Lower leg skin (tissue), 4 donors: Measurements from ENCODE around the gene CLASRP. TPM values are rescaled to one million over a fixed set of nuclear protein-coding genes. Genes with fewer than 3 reads are reported as not detected.
A peak's percentile ranks its signal among the peaks of the same experiment; 100 is the strongest.

Source experiments
- DNase-seq, 2 donors: peaks; one replicate each; pipeline ENCODE4 v3.0.0-alpha.2; 2019; ENCODE audit warnings: low spot score in 2 of 2
- H3K4me3 ChIP-seq: fragments of 200-600 bp; sonication (generic); 2 replicates; pipeline ENCODE4 v1.5.1; 2017; ENCODE audit warnings: mild to moderate bottlenecking, low read depth; ENCODE audit not compliant: poor library complexity, severe bottlenecking
- CTCF ChIP-seq, 3 donors: fragments of 450-650 bp; IDR thresholded peaks; one replicate each; pipeline ENCODE4 v1.5.1; 2016; ENCODE audit warnings: antibody characterized with exemption in 3 of 3, mild to moderate bottlenecking in 3 of 3, moderate library complexity in 2 of 3
- POLR2A ChIP-seq, 2 donors: fragments of 450-650 bp; IDR thresholded peaks; one replicate each; pipeline ENCODE4 v1.6.1; 2016 to 2017; ENCODE audit warnings: antibody characterized with exemption in 2 of 2, mild to moderate bottlenecking in 1 of 2, moderate library complexity in 1 of 2
- WGBS, 2 donors: methylation state at CpG; one replicate each; pipeline ENCODE4 v1.1.5; 2018; 5-methylcytosine and 5-hydroxymethylcytosine counted together
- intact Hi-C: fragments of 100-400 bp; cut with DNase I; formaldehyde crosslinking; loops from one replicate; pipeline ENCODE4 v1.15.0; 2023; ENCODE audit warnings: low total_unique reads
- total RNA-seq, 4 donors: library from RNA; depleted of rRNA; stranded (reverse); fragments of >200 nt; gene quantifications; one replicate each; pipeline ENCODE4 v1.1.0, GENCODE V29; 2016

CLASRP gene
- total RNA-seq, 4 donors from 2014 or later: 59.9 to 207 (median 128) TPM

- intact Hi-C loops: no loop called here
- no peak for TF ChIP-seq POLR2A (IDR thresholded peaks at IDR 0.05)
- peak in 1 of 3 donors; percentile 28 for TF ChIP-seq CTCF (IDR thresholded peaks at IDR 0.05)
These were observed 20.6 kb downstream of the CLASRP start for GRCh38 chr19:45059258-45059965.

DNA sequence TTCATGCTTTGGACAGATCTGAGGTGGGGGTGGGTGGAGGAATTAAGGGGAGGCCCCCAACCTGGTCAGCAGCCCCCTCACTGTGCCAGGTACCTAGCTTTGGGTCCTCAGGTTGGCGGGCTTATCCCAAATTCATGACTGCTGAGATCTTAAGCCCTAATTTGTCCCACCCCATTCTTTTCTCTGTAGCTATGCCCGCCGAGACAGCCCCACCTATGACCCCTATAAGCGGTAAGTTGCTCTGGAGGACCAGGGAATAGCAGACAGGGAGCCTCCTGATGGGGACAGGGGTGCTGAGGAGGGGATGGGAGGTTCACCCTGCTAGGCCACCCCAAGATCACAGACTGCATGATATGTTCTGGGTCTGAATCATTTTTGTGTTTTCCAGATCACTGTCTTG is 23.1 kb downstream of the CLASRP start:
- DNase-seq: no peak
- 85 to 93% methylated on average over 4 of the region's 4 CpGs for WGBS, 2 donors
- H3K4me3 ChIP-seq: no peak overlapping the region
- intact Hi-C loops: no loop called here
- no peak for TF ChIP-seq CTCF (IDR thresholded peaks at IDR 0.05)
- no peak for TF ChIP-seq POLR2A (IDR thresholded peaks at IDR 0.05)

More at GRCh38 chr19:45059258-45059965, 20.6 kb downstream of the CLASRP start:
- peak; percentile 70 to 93 for DNase-seq
- no peak overlapping the region for H3K4me3 ChIP-seq
- 56 to 63% methylated on average over 14 to 15 of the region's 16 CpGs for WGBS, 2 donors

- H3K4me3 ChIP-seq: no peak overlapping the region
- TF ChIP-seq POLR2A (IDR thresholded peaks at IDR 0.05) (no peak), CTCF (IDR thresholded peaks at IDR 0.05) (no peak)
- WGBS, 2 donors: 96 to 97% methylated on average over 80 to 85 of the region's 85 CpGs
- intact Hi-C loops: no loop called here
- no peak for DNase-seq
These were observed 25.3 kb downstream of the CLASRP start for GRCh38 chr19:45063851-45064801.

GRCh38 chr19:45066921-45067661 is 28.2 kb downstream of the CLASRP start:
- 91 to 94% methylated on average over 23 to 36 of the region's 38 CpGs for WGBS, 2 donors
- no peak for DNase-seq
- no peak overlapping the region for H3K4me3 ChIP-seq
- intact Hi-C loops: no loop called here
- TF ChIP-seq POLR2A (IDR thresholded peaks at IDR 0.05): no peak
- no peak for TF ChIP-seq CTCF (IDR thresholded peaks at IDR 0.05)

DNA sequence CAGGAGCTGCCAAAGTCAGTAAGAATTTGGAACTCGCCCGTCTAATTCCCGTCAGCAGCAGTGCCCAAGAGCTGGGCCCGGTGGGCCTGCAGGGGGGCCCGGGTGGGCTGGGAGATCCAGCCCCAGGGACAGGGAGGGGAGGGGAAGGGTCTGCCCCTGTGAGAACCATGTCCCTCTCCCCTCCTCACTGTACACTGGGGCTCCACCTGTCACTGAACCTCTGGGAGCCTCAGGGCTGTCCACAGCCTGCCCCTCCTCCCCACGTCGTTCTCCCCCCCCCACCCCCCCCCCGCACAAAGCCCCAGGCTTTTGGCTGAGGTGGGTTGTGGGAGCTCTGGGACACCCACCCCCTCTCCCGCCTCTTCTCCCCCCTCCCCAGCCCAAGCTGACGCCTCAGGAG is 29.2 kb downstream of the CLASRP start:
- TF ChIP-seq CTCF (IDR thresholded peaks at IDR 0.05) (no peak), POLR2A (IDR thresholded peaks at IDR 0.05) (no peak)
- H3K4me3 ChIP-seq: no peak overlapping the region
- intact Hi-C loops: no loop called here
- 68 to 80% methylated on average over 8 to 9 of the region's 10 CpGs for WGBS, 2 donors
- DNase-seq: no peak
